ENCODE results near the gene ARHGAP24. TPM values are rescaled to one million over a fixed set of nuclear protein-coding genes. Genes with fewer than 3 reads are reported as not detected.

ARHGAP24 gene
- total RNA-seq, 4 donors from 2014 or later, result 54.8 to 88.6 (median 62.6) TPM

GRCh38 chr4:85994576-85994975 lies 519.6 kb downstream of the ARHGAP24 start:
- TF ChIP-seq CTCF (IDR thresholded peaks at IDR 0.05; ENCODE audit: low read depth), result no peak

- no peak for TF ChIP-seq CTCF (IDR thresholded peaks at IDR 0.05; ENCODE audit: low read depth)
Measured at GRCh38 chr4:85995361-85995760, 520.4 kb downstream of the ARHGAP24 start.

GRCh38 chr4:86001591-86001990 lies 526.6 kb downstream of the ARHGAP24 start:
- TF ChIP-seq CTCF (IDR thresholded peaks at IDR 0.05; ENCODE audit: low read depth), result no peak

- no peak for TF ChIP-seq CTCF (IDR thresholded peaks at IDR 0.05; ENCODE audit: low read depth)
Measured at GRCh38 chr4:86004030-86004429, 529.1 kb downstream of the ARHGAP24 start.

- no peak for TF ChIP-seq CTCF (IDR thresholded peaks at IDR 0.05; ENCODE audit: low read depth)
Measured at GRCh38 chr4:86006057-86006456, 531.1 kb downstream of the ARHGAP24 start.

DNA sequence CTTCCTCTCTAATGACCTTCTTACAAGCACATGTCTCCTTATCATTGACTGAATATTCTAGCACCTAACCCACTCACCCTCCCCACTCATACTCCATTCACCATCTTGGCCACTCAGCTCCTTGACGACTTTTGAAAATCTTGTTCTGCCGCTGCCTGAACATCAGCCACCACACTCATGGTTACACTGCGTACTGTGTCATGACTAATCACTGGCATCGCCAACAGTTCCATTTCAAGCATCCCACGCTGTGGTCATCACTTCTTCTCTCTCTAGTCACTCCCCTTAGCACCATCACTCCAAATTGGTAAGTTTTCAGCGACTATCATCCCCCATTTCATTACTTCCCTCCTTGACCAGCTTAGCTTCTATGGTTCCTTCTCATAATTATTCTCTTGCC lies 532.1 kb downstream of the ARHGAP24 start:
- no peak for TF ChIP-seq CTCF (IDR thresholded peaks at IDR 0.05; ENCODE audit: low read depth)

- no peak for TF ChIP-seq CTCF (IDR thresholded peaks at IDR 0.05; ENCODE audit: low read depth)
Measured at GRCh38 chr4:86011117-86011516, 536.2 kb downstream of the ARHGAP24 start.

Data from subcutaneous adipose tissue (tissue), 4 donors.